Heart left ventricle (tissue), 13 donors: ENCODE results near the gene CSTPP1.

Experiments
- POLR2A ChIP-seq, 2 donors: fragments of 450-650 bp; IDR thresholded peaks; one replicate each; pipeline ENCODE4 v1.6.1; 2017; ENCODE audit warnings: antibody characterized with exemption in 2 of 2, mild to moderate bottlenecking in 2 of 2, moderate library complexity in 2 of 2
- TF ChIP-seq, protein P1 (sequence below), 12 donors: fragments of 200-600 bp; sonication (generic) in 4 of 12; IDR thresholded peaks; one replicate each; pipeline versions ENCODE4 v1.5.0 to v1.8.0; 2018 to 2022; ENCODE audit warnings: antibody characterized with exemption in 12 of 12, mild to moderate bottlenecking in 5 of 12
- donor health status: ischemic (EF 13 %, LVEDD 7.1; RV severe dilation, severe dysfunction).
- donor health status: DM: no; HTN: yes; CAD: no.
- donor health status: DM: no; HTN: no; CAD: no.
- donor health status: ischemic (EF 25% LVEDD 6.9; RV normal size, moderate dysfunction).
- donor health status: ischemic (EF 25% LVEDD 5.7; RV mildly dilated, moderate dysfunction).
- donor health status: ischemic (EF 35%, LVEDD 5.7; RV mildly dilated, moderate dysfunction).
- donor health status: nonischemic (EF 11% LVEDD 7.7; RV severe dilation, severe dysfunction).
- donor health status: DM: yes; HTN: yes; CAD: no.
- donor health status: PGD.
- donor health status: ischemic (EF 29% LVEDD 5.4; RV normal size, mild dysfunction).
- donor health status: nonischemic (EF 23%, LVEDD 6.1; RV moderate dilation, normal function).

DNA sequence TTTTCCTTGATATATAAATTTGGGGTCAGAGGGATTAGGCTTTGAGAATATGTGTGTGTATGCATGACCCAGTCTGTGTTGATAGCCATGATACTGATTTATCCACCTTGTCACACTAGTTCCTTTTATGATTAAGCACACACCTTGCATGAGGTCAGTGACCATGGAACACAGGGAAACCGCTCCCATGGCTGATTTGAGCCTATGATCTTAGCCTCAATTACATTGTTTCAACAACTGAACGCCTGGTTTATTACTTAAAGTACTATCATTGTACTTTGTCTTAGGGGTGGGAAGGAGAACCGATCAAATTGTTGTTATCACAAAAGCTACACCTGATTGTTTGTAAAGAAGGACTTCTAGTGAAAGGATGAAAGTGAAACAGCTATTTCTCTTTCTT lies 169.4 kb downstream of the CSTPP1 start:
- TF ChIP-seq, protein P1, sequence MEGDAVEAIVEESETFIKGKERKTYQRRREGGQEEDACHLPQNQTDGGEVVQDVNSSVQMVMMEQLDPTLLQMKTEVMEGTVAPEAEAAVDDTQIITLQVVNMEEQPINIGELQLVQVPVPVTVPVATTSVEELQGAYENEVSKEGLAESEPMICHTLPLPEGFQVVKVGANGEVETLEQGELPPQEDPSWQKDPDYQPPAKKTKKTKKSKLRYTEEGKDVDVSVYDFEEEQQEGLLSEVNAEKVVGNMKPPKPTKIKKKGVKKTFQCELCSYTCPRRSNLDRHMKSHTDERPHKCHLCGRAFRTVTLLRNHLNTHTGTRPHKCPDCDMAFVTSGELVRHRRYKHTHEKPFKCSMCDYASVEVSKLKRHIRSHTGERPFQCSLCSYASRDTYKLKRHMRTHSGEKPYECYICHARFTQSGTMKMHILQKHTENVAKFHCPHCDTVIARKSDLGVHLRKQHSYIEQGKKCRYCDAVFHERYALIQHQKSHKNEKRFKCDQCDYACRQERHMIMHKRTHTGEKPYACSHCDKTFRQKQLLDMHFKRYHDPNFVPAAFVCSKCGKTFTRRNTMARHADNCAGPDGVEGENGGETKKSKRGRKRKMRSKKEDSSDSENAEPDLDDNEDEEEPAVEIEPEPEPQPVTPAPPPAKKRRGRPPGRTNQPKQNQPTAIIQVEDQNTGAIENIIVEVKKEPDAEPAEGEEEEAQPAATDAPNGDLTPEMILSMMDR (IDR thresholded peaks at IDR 0.05), result no peak
- no peak for TF ChIP-seq POLR2A (IDR thresholded peaks at IDR 0.05)
